AG09319 (cell line): Measurements from ENCODE around the gene AIP.

Source experiments
- DNase-seq: peaks from one replicate; pipeline ENCODE4 v3.0.0-alpha.2; 2010; ENCODE audit warnings: low read depth; ENCODE audit errors: extremely low read depth
- TF ChIP-seq, protein P1 (sequence below): IDR thresholded peaks from 2 replicates; pipeline ENCODE4 v1.5.1; 2011; ENCODE audit warnings: low read depth, mild to moderate bottlenecking, inconsistent platforms, low read length, moderate library complexity

The AIP gene

DNA sequence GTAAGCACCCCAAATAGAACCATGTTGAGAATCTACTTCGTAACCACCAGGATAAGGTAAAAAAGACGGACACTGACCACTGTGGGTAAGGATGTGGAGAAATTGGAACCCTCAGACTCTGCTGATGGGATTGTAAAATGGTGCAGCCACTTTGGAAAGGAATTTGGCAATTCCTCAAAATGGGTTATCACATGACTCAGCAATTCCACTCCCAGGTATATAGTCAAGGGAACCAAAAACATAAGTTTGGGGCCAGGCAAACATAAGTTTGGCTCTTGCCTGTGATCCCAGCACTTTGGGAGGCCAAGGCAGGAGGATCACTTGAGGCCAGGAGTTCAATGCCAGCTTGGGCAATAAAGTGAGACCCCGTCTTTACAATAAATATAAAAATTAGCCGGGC, 45.5 kb downstream of the AIP start:
- no peak for DNase-seq
- TF ChIP-seq, protein P1, sequence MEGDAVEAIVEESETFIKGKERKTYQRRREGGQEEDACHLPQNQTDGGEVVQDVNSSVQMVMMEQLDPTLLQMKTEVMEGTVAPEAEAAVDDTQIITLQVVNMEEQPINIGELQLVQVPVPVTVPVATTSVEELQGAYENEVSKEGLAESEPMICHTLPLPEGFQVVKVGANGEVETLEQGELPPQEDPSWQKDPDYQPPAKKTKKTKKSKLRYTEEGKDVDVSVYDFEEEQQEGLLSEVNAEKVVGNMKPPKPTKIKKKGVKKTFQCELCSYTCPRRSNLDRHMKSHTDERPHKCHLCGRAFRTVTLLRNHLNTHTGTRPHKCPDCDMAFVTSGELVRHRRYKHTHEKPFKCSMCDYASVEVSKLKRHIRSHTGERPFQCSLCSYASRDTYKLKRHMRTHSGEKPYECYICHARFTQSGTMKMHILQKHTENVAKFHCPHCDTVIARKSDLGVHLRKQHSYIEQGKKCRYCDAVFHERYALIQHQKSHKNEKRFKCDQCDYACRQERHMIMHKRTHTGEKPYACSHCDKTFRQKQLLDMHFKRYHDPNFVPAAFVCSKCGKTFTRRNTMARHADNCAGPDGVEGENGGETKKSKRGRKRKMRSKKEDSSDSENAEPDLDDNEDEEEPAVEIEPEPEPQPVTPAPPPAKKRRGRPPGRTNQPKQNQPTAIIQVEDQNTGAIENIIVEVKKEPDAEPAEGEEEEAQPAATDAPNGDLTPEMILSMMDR, result no peak

DNA sequence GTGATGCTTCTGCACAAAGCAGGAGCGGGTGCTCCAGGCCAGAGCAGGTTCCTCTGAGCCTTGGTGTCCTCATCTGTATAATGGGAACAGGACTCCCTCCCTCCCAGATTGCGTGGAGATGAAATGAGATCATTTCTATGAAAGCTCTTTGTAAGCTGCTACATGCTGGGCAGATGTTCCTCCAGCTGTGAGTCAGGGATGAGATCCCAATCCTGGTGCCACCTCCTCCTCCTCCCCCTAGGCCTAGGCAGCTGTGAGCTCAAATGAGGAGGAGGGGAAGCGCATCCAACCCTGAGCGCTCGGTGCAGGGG, 47.4 kb downstream of the AIP start:
- TF ChIP-seq, protein P1, result no peak
- no peak for DNase-seq

DNA sequence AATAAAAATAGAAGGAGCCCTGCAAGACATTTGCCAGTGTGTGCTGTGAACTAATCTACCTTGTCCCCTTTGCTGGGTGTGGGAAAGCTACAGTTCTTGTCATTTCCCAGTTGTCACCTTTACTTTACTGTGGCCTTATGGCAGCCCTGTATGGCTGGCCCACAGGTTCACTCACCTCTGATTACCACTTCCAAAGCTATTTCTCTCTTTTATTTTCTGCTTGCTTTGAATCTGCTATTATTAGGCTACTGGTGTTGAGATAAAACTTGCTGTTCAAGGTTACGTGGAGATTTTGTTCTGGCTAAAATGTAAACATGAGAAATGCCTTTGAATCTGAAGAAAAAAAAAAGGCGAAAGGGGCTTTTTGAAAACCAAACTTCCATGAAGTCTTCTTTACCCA, 50.1 kb downstream of the AIP start:
- TF ChIP-seq, protein P1, result no peak
- DNase-seq, result no peak

DNA sequence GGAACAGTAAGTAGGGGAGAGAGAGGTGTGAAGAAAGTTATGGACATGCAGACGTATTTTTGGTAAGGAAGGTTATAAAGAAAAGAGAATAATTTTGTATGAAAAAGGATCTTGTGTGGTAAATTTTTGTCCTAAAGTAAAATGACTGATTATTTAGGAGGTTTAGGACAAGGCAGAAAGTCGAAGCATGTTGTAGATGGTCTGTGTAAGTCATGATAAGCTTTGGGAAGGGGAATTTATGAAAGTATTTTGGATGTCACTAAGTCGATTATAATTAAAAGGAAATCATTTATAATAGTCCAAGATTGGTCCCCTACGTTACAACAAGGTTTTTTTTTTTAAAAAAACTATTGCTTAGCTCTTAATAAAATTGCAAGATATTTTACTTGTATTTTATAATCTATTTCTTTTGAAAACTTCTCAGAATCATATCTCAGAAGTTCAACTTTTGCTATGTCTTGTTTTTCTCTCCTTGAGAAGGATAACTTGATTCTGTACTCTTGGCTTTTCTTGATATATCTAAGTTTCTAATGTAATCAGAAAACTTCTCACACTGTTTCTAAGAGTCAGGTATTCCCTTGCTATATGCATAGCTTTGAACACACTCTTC, 51.3 kb downstream of the AIP start:
- no peak for DNase-seq
- TF ChIP-seq, protein P1, result no peak

DNA sequence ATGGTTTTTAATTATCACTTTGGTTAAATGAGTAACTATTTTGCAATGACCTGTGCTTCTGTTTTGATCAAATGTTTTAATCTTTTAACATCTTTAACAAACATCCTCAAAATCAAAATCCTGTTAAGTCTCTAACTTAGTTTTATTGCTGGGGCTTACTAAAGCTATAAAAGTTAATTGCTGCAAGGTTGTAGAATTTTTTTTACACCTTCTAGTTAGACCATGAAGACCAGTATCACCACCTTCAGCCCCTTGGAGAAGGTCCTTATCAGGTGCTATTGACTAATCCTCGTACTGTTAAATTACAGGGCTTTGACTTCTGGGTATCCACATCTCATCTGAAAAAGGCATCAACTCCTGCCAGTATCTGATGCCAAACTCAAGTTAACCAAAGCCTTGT, 52.7 kb downstream of the AIP start:
- DNase-seq, result no peak
- TF ChIP-seq, protein P1, result no peak

DNA sequence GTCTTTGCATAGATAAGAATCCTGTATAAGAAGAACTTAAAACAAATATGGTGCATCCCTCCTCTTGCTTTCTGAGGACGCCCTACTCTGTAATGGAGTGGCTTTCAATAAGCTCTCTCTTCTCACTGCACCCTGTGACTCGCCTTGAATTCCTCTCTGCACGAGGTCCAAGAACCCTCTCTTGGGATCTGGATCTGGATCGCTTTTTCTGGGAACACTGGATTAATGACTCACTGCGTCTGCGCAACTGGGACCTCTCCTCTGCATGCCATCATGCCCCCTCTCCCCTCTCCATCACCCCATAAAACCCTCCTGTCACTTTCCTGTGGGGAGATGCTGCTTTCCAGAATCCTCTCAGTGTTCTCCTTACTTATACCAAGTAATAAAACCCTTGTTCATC, 55.5 kb downstream of the AIP start:
- TF ChIP-seq, protein P1, result no peak
- no peak for DNase-seq

DNA sequence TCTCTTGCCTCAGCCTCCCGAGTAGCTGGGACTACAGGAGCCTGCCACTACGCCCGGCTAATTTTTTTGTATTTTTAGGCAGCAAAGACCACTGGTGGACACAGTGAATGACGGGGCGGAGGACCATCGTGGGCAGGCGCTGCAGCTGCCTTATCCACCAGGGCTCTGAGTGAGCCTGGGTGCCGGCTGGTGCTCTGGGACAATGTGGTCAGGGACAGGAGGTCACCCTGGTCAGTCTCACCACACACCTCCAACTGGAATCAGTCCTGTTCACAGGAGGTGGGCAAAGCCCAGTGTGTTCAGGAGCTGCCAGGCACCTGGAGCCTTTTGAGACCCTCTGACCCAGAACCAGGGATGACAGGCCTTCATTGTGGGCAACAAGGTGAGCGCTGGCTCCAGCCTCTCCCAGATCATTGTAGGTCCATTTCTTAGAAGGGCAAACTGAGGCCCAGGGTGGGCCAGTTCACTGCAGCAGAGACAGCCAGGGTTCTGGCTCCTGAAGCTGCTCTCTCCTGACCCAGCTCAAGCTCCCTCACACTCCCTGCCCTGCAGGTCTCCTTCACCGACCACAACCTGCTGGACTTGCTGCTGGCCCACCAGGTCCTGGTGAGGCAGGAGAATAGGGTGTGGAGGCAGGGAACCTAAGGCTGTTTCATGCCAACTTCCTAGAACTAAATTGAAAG, 56.1 kb downstream of the AIP start:
- no peak for DNase-seq
- TF ChIP-seq, protein P1, result no peak
